ENCODE results near the gene GLTPD2.

- TF ChIP-seq CTCF (IDR thresholded peaks at IDR 0.05) = no peak
- TF ChIP-seq POLR2A (IDR thresholded peaks at IDR 0.05) = no peak
Observed at GRCh38 chr17:4810696-4811290, 22.0 kb downstream of the GLTPD2 start.
